GM19239 (cell line): ENCODE measurements around the gene ZNF627.
"Not testable (repeated sequence)": the region's sequence is repeated elsewhere in the genome, so short reads cannot be mapped to it uniquely, and the experiment has no call there.

ENCODE experiments used
- DNase-seq: peaks from one replicate; pipeline ENCODE4 v3.0.0; 2011; ENCODE audit warnings: low spot score; ENCODE audit not compliant: insufficient read length
- FAIRE-seq: peaks from 2 replicates; lab custom pipeline; 2011; peaks lifted over from hg19 to GRCh38; lab: Jason Lieb, UNC

Gene ZNF627

GRCh38 chr19:11620553-11620952 lies 23.3 kb downstream of the ZNF627 start:
- DNase-seq (no peak), FAIRE-seq (no peak)

GRCh38 chr19:11622401-11622800 lies 25.1 kb downstream of the ZNF627 start:
- not testable (repeated sequence) for FAIRE-seq, DNase-seq

GRCh38 chr19:11624069-11624463 lies 26.8 kb downstream of the ZNF627 start:
- DNase-seq (no peak), FAIRE-seq (no peak)

GRCh38 chr19:11626252-11626651 lies 29.0 kb downstream of the ZNF627 start:
- DNase-seq (no peak), FAIRE-seq (no peak)

- no peak for DNase-seq
- FAIRE-seq, result no peak
Measured at GRCh38 chr19:11633223-11633622, 35.9 kb downstream of the ZNF627 start.

- FAIRE-seq, result not testable (repeated sequence)
Measured at GRCh38 chr19:11634018-11634662, 36.9 kb downstream of the ZNF627 start.

GRCh38 chr19:11639245-11639601 lies 41.9 kb downstream of the ZNF627 start:
- DNase-seq, result no peak
- no peak for FAIRE-seq

More at GRCh38 chr19:11634018-11634662, 36.9 kb downstream of the ZNF627 start:
- not testable (repeated sequence) for DNase-seq

GRCh38 chr19:11639602-11640471 lies 42.6 kb downstream of the ZNF627 start:
- FAIRE-seq (peak; percentile 99), DNase-seq (peak; percentile 91)

- no peak for FAIRE-seq
- DNase-seq, result no peak
Measured at GRCh38 chr19:11641244-11641643, 44.0 kb downstream of the ZNF627 start.

- no peak for DNase-seq
- no peak for FAIRE-seq
Measured at GRCh38 chr19:11642902-11643301, 45.6 kb downstream of the ZNF627 start.

GRCh38 chr19:11649941-11650340 lies 52.7 kb downstream of the ZNF627 start:
- no peak for FAIRE-seq
- no peak for DNase-seq

GRCh38 chr19:11651062-11651461 lies 53.8 kb downstream of the ZNF627 start:
- DNase-seq (no peak), FAIRE-seq (no peak)

- no peak for FAIRE-seq
- DNase-seq, result no peak
Measured at GRCh38 chr19:11652056-11652455, 54.8 kb downstream of the ZNF627 start.

GRCh38 chr19:11652492-11652891 lies 55.2 kb downstream of the ZNF627 start:
- FAIRE-seq (no peak), DNase-seq (no peak)

GRCh38 chr19:11656535-11656934 lies 59.3 kb downstream of the ZNF627 start:
- DNase-seq (no peak), FAIRE-seq (no peak)

GRCh38 chr19:11657307-11657706 lies 60.0 kb downstream of the ZNF627 start:
- DNase-seq, result no peak

GRCh38 chr19:11658970-11659369 lies 61.7 kb downstream of the ZNF627 start:
- no peak for DNase-seq
- no peak for FAIRE-seq

More at GRCh38 chr19:11657307-11657706, 60.0 kb downstream of the ZNF627 start:
- FAIRE-seq, result no peak

GRCh38 chr19:11659612-11660011 lies 62.3 kb downstream of the ZNF627 start:
- FAIRE-seq, result peak; percentile 8
- DNase-seq, result no peak

GRCh38 chr19:11662278-11662677 lies 65.0 kb downstream of the ZNF627 start:
- no peak for DNase-seq
- FAIRE-seq, result no peak

GRCh38 chr19:11663181-11663591 lies 65.9 kb downstream of the ZNF627 start:
- no peak for DNase-seq
- FAIRE-seq, result no peak
